COR-L47 (cell line): ENCODE measurements around the gene COA6.
A peak's percentile ranks its signal among the peaks of the same experiment; 100 is the strongest.

ENCODE experiments used
- DNase-seq: peaks from one replicate; lab custom pipeline; 2025; lab: John Stamatoyannopoulos, UW

The COA6 gene, protein sequence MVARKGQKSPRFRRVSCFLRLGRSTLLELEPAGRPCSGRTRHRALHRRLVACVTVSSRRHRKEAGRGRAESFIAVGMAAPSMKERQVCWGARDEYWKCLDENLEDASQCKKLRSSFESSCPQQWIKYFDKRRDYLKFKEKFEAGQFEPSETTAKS

DNA sequence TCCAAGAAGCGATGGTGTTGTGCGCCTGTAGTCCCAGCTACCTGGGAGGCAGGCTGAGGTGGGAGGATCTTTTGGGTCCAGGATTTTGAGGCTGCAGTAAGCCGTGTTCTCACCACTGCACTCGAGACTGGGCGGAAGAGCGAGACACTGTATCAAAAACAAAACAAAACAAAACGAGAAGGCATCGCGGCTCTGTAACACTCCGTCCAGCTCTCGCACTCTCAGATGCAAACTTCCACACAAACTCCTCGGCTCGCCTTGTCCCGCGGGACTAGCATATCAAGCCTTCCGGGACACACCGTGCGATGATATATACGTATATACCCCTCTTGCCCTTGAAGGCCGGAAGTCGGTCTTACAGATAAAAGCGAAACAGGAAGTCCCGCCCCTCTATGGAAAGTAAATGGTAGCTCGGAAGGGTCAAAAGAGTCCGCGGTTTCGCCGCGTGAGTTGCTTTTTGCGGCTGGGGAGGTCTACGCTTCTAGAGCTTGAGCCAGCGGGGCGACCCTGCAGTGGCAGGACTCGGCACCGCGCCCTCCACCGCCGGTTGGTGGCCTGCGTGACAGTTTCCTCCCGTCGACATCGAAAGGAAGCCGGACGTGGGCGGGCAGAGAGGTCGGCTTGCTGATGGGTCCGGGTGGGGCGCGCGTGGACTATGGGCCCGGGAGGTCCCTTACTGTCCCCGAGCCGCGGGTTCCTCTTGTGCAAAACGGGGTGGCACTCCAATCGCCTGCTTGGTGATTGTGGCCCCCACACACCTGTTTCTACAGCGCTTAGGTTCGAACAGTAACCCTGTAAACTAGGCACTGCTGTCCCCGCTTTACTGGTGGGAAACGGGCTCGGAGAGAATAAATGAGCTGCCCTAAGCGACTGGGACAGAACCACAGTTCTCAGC lies at the start of gene COA6:
COA6 (plus strand) TSS at position 393 of the 895 bp plus-strand sequence; CDS start at position 404, 11 bp downstream.
- DNase-seq, result peak; percentile 94

DNA sequence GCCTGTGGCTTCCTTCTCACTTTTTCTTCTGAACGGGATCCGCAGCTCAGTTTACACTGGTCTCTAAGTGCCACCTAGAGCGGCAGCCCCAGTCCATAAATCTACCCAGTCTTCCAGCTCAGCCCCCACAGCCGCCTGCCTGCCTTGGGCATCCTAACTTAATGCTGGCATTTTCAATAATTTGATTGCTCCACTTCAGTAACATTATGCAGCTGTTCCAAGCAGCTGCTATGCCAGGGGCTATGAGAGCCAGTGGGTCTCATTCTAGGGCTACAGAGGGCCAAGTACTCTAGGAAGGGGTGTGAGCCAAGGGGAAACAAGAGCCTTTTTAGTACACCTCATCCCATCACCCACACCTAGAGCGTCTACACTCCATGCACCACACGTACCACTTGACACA lies 48.4 kb upstream of the COA6 start:
- DNase-seq, result no peak

DNA sequence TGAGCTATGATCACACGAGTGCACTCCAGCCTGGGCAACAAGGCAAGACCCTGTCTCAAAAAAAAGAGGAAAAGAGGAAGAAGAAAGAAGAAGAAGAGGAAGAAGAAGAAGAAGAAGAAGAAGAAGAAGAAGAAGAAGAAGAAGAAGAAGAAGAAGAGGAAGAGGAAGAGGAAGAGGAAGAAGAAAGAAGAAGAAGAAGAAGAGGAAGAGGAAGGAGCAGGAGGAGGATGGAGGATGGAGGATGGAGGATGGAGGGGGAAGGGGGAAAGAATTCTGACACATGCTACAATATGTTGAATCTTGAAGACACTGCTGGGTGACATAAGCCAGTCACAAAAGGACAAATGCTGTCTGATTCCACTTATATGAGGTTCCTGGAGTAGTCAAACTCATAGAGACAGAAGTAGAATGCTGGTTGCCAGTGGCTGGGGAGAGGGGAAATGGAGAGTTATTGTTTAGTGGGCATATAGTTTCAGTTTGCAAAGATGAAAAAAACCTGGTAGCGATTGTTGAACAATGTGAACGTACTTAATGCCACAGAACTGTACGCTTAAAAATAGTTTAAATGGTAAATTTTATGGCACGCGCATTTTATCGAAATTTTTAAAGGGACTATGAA lies 47.3 kb upstream of the COA6 start:
- DNase-seq, result no peak

DNA sequence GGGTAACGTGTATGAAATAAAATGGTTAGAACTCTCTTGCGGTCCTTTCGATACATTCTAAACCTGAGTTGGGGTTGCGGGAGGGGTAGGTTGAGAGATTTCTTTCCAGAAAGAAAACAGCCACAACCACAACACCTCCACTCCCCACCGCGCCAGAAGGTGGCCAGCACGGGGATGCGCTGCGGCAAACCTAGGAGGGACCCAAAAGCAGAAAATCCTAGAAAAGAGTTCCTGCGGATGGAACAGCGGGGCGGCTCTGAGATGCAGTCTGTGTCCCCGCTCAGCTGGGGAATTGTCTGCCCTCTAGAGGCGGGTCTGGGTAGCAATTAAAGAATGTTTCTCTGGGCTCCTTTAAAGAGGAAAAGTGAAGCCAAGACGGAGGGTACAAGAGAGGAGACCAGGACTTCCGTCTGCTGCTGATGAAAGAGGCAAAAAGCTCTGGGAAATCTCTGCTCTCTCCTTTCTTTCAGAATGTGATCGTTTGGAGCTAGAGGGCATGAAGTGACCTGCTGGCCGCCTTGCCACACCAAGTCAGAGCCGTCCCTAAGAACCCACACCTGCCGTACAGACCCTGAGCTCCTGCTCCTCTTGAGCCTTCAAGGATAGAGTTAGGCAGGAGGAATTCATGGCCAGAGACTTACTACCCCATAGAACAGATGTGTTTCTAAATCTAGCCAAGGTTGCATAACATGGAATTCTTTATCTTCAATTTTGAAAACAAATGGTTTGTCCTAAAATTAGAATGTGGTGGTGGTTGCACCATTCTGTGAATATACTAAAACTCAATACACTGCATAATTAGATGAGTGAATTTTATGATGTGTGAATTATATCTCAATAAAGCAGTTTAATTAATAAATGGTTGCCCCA lies 46.5 kb upstream of the COA6 start:
- DNase-seq, result peak; percentile 57

DNA sequence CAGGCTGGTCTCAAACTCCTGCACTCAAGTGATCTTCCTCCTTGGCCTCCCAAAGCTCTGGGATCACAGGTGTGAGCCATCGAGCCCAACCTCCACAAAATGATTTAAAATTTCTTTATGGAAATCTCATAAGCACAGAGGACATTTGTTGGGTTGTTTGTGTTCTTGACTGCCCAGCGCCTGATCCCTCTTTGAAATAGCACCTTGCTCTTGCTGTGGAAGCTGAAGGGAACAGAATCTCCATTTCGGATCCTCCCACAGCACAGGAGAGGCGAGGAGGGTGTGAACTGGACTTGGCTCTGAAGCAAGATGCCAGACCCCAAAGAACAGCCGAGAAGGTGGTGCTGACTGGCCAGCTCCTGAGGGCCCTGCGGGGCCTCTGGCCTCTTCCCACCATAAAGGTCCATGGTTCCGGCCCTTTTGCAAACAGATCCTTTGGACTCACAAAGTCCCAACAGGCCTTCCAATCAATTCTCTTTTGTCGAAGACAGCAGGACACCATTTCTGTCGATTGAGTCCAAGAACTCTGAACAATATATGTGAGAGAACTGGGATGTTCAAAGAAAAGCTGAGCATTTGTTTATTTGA lies 45.6 kb upstream of the COA6 start:
- DNase-seq, result no peak

DNA sequence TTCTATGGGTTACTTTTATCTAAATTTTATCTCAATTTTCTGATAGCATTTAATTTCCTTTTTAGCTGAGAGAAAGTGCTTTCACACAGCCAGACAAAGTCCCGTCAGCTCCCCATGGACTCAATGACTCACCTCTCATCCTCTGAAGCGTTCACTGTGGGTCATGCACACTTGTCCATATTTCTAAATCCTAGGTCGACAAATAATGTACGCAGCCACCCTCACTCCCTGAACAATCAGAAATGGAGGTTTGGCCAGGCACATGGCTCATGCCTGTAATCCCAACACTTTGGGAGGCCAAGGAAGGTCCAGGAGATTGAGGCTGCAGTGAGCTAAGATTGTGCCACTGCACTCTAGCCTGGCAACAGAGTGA lies 42.4 kb upstream of the COA6 start:
- DNase-seq, result no peak

DNA sequence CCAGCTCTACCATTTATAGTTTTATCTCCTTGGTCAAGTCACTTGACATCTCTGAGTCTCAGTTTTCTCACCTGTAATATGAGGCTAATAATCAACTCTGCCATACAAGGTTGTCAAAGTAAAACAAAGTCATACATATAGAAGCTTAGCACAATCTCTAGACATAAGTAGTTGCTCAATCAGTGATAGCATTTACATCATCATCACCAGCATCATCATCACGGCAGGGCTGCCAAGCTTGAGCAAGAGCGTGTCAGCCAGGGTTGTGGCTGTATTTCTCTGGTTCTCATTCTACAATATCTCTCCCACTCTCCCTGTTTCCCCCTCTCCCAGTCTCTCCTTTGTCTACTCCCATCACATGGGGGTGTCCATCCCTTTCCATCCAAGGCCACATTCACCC lies 41.7 kb upstream of the COA6 start:
- no peak for DNase-seq

DNA sequence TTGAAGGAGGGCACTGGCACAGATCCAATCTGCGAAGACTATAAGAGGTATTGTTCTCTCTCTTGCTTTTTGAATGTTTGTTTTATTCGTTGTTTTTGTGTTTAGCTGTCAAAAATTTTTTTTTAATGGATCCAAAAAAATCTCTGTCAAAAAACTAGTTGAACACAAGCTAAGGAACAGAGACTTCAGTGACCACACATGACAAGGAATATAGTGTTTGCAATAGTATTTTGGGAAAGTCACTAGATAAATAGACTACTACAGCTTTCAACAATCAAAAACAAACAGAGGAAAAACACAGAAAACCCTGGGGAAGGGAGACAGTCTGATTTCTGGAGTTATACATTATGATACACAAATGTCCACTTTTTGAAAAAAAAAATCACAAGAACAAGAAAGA lies 36.9 kb upstream of the COA6 start:
- no peak for DNase-seq

DNA sequence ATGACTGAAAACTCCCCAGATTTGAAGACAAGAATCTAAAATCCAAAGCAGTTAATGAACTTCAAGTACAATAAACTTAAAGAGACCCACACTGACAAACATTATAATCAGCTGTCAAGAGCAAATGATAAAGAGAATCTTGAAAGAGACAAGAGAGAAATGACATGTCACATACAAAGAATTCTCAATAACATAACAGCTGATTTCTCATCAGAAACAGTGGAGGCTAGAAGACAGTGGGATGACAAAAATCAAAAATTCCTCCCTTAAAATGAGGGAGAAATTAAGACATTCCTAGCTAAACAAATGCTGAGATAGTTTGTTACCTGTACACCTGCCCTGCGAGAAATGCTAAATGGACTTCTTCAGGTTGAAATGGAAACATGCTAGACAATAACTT lies 36.0 kb upstream of the COA6 start:
- no peak for DNase-seq

DNA sequence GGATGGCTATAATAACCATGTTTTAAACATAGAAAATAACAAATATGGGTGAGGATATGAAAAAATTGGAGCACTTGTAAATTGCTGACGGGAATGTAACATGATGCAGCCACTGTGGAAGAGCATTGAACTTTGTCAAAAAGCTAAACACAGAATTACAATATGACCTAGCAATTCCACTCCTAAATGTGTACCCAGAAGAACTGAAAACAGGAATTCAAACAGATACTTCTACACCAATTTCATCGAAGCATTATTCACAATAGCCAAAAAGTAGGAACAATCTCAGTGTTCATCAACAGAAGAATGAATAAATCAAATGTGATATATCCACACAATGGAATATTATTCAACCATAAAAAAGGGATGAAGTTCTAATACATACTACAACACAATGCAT lies 32.7 kb upstream of the COA6 start:
- no peak for DNase-seq

DNA sequence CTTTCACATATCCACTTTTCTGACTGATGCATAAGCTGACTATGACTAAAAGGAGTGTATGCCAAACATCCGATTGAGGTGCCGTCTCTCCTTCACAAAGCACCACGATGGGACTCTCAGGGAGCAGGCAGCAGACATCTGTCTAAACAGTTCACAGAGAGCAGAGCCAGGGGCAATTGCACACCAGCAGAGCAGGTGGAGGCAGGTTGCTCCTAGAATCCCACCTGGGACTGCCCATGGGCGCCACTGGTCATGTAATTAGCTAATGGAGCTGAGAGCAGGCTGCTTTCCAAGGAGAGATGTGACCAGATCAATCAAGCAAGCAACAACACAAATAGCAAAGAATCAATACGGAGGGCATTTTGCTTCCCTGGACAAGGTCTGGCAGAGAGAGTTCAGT lies 30.5 kb upstream of the COA6 start:
- DNase-seq, result peak; percentile 44

DNA sequence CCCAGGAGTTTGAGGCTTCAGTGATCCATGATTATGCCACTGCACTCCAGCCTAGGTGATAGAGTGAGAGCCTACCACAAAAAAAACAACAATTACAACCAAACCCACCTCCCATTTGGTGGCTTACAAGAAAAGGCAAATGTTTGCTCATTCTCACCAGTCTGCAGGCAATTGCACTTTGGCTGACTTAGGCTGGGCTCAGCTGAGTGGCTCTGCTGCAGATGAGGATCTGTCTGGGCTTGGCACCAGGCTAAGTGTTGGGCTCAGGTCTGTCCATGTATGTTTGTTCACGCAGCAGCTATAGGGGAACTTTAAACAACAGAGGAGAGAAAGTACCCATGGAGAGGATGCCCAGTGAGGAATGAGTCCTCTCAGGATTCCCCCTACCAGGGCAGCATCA lies 28.0 kb upstream of the COA6 start:
- DNase-seq, result no peak

DNA sequence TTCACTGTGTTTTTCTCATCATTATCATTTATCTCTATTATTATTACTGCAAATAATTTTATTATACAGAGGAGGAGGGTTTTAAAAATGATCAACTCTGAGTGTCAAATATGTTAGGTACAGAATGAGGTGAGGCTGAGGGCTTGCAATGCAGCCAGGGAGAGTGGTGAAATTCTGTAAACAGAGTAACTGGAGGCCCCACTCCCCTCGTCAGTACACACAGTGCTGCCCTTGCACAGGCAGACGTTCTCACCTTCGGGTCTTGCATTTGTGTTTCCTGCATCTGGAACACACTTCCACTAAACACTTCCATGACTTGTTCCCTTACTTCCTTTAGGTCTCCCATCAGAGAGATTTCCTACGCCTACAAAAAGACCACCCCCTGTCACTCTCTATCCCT lies 24.3 kb upstream of the COA6 start:
- DNase-seq, result no peak

DNA sequence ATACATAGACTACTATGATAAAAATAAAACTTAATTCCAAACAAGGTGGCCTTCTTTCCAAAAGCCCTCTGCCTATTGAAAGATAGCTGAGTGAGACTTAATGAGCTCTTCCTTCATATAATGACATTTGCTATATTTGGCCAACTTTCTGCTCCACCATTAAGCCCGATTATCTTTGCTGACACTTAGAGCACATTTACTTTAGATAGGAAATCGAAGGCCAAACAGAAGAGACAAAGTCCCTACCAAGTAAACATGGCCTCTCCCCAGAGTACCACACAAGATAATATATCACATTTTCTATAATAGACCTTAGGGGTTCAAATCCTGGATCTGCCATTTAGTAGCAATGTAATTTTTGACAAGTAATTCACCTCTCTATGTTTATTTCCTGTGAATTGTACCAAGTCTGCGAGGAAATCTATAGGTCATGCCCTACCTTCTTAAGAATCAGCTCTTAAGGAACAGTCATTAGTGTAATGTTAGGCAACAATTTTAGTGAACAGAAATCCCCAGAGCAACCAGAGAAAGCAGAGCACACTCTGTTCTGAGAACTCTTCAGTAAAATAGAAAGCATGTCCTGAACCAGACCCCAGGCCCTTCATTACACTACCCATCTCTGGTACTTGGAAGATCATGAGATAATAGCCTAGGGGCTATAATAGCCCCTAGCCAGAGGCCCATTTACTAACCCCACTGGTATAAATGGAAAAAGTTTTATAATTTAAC lies 17.3 kb upstream of the COA6 start:
- no peak for DNase-seq

DNA sequence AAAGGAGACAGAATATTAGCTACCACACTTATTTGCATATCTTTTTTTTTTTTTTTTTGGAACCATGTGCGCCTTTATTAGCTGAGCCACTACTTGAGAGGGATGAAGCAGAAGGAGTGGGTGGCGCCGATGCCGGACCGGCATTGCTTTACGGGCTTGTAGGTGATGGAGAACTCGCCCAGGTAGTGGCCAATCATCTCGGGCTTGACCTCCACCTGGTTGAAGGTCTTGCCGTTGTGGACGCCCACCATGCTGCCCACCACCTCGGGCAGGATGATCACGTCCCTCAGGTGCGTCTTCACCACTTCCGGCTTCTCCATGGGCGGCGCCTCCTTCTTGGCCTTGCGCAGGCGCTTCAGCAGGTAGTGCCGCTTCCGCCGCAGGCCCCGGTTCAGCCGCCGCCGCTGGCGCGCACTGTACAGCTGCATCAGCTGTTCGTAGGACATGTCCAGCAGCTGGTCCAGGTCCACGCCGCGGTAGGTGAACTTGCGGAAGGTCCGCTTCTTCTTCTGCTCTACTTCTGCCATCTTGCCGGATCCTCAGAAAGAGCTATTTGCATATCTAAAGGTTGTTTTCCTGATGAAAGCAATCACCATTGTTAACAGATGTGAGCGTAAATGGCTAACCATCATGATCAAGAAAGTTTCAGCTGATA lies 16.5 kb upstream of the COA6 start:
- peak; percentile 73 for DNase-seq

DNA sequence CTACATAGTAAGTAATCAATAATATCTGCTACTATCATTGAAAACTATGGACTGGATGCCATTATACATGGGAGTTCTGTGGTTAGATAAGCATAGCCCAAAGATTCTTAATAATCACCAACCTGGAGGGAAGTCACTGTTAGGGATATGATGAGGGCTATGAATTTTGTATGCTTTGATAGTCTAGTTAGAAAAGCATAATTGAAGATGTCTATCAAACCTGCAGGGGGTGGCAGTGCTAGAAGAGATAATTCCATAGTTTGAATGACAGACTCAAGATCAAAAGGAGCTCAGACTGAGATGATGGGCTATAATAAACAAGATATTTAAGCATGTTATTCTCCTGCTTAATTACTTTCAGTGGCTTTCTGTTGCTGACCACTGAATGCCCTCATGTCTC lies 15.4 kb upstream of the COA6 start:
- no peak for DNase-seq

DNA sequence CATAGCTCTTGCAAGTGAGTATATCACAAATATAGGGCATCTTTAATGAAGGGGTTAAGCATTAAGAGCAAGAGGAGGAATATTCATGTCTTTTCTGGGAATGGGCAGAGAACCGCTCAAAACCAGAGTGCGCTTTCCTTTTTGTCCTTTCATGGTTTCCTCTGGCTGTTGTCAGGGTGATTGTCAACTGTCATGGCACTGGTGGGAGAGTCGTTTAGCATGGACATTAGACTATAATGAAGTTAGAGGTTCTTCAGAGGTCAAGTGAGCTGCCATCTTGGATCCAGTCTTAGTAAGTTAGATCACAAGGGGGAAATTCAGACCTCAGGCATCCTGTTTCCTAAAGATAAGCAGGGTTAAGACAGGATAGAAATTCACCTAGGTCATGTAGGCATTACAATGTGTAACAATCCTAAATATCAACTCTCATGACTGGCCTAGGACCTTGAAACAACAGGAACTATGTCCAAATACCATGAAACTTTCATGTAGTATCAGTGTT lies 12.1 kb upstream of the COA6 start:
- no peak for DNase-seq

DNA sequence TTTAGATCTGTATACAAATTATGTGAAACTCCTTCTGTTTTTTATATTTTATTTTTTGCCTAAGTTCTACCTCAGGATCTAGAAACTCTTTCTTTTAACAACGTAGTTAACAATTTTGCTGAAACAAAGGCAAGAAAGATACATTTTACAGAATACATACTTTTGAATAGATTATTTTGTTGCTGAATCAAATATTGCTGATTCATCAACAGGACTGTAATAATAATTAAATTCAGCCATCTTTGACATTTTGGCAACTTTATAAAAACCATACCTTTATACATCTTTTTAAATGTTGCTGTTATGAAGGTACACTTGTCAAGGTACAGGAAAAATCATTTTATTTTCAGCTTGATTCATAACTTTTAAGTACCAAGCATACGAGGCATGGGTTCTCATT lies 10.7 kb upstream of the COA6 start:
- no peak for DNase-seq

DNA sequence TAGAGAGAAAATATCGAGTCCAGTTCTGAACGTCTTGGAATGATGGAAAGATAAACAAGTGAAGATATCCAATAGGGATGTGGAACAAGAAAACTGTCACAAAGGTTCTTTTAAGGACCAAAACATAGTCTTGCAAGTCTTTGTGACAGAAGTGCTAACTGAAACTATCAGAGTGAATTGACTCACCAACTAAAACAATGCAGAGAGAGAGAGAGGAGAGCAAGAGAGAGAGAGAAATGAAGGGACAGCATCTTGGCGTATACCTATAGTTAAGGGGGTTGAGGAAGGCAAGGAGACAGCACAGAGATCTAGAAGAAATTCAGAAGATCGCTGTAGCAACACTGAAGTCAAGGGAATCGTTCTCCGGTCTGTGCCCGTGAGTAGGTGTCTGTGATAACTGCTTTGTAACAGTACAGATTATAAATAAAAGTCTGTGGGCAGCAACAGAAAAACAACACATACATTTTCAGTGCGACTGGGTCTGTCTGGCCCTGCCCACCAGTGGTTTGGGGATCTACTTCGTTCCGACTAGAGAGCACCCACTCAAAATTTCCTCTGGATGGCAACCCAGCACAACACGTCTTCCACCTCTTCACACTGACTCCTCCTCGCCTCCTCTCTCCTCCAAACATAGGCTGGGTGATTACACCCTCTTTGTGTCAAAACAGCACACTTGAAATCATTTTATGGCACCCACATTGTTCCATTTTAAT lies 4.8 kb upstream of the COA6 start:
- DNase-seq, result no peak

DNA sequence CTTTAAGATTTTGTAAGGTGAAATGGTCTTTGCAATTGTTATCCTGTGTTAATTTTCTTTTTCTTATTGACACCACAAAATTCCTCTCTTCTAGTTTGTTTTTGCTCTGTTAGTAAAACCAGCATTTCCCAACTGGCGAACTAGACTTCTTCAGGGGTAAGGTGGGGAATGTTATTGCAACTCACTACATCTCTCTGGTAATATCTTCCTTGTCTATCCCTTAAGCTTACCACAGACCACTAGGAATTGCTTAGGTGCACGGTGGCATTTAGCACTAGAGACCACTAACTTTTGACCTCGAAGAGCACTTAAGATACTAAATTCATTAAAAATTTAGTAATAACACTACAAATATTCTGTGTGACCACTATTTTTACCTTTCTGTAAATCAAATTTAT lies 4.2 kb upstream of the COA6 start:
- DNase-seq, result no peak
